HEK293T (cell line): Measurements from ENCODE around the gene BRF1.
A peak's percentile ranks its signal among the peaks of the same experiment; 100 is the strongest.

Experiments
- CTCF ChIA-PET: fragments of 350-600 bp; formaldehyde crosslinking; extraction: SDS; loops from one replicate; lab custom pipeline; 2021; ENCODE audit warnings: antibody characterized with exemption, inconsistent platforms; lab: Yijun Ruan, JAX
- POLR2A ChIA-PET: fragments of 350-600 bp; formaldehyde crosslinking; extraction: SDS; loops from one replicate; lab custom pipeline; 2020; ENCODE audit warnings: antibody characterized with exemption, inconsistent platforms; lab: Yijun Ruan, JAX
- DNase-seq: peaks from one replicate; pipeline ENCODE4 v3.0.0; 2012; ENCODE audit warnings: mixed read lengths; ENCODE audit errors: extremely low spot score
- ARNT ChIP-seq: fragments of 450-650 bp; IDR thresholded peaks from 2 replicates; pipeline ENCODE4 v1.6.1; 2017; ENCODE audit warnings: mild to moderate bottlenecking
- BHLHE40 ChIP-seq: fragments of 450-650 bp; IDR thresholded peaks from 2 replicates; pipeline ENCODE4 v1.6.1; 2016; ENCODE audit warnings: mild to moderate bottlenecking, moderate library complexity, borderline replicate concordance
- CTBP1 ChIP-seq: fragments of 450-650 bp; IDR thresholded peaks from 2 replicates; pipeline ENCODE4 v1.6.1; 2016; ENCODE audit warnings: borderline replicate concordance
- ELF4 ChIP-seq: fragments of 450-650 bp; IDR thresholded peaks from 2 replicates; pipeline ENCODE4 v1.6.1; 2017; ENCODE audit warnings: antibody characterized with exemption
- FOXA1 ChIP-seq: fragments of 450-650 bp; IDR thresholded peaks from 2 replicates; pipeline ENCODE4 v1.6.1; 2016; ENCODE audit warnings: mild to moderate bottlenecking
- FOXK2 ChIP-seq: fragments of 450-650 bp; IDR thresholded peaks from 2 replicates; pipeline ENCODE4 v1.6.1; 2016; ENCODE audit warnings: mild to moderate bottlenecking
- FOXM1 ChIP-seq: fragments of 450-650 bp; IDR thresholded peaks from 2 replicates; pipeline ENCODE4 v1.6.1; 2017; ENCODE audit warnings: mild to moderate bottlenecking, borderline replicate concordance
- HDGF ChIP-seq: fragments of 450-650 bp; IDR thresholded peaks from 2 replicates; pipeline ENCODE4 v1.6.1; 2017; ENCODE audit warnings: antibody characterized with exemption, borderline replicate concordance
- L3MBTL2 ChIP-seq: fragments of 450-650 bp; conservative IDR thresholded peaks from 2 replicates; pipeline ENCODE4 v1.6.1; 2016; ENCODE audit warnings: mild to moderate bottlenecking
- LEF1 ChIP-seq: fragments of 450-650 bp; IDR thresholded peaks from 2 replicates; pipeline ENCODE4 v1.6.1; 2017; ENCODE audit warnings: mild to moderate bottlenecking, borderline replicate concordance
- NFRKB ChIP-seq: fragments of 450-650 bp; IDR thresholded peaks from 2 replicates; pipeline ENCODE4 v1.6.1; 2016; ENCODE audit warnings: mild to moderate bottlenecking, moderate library complexity
- SP1 ChIP-seq: fragments of 450-650 bp; IDR thresholded peaks from 2 replicates; pipeline ENCODE4 v1.6.1; 2017
- SUZ12 ChIP-seq: fragments of 450-650 bp; IDR thresholded peaks from 2 replicates; pipeline ENCODE4 v1.6.1; 2016; ENCODE audit warnings: mild to moderate bottlenecking
- TARDBP ChIP-seq: fragments of 450-650 bp; IDR thresholded peaks from 2 replicates; pipeline ENCODE4 v1.6.1; 2016
- ZNF384 ChIP-seq: fragments of 450-650 bp; IDR thresholded peaks from 2 replicates; pipeline ENCODE4 v1.6.1; 2016
- TF ChIP-seq, protein P1 (sequence below): fragments of 450-650 bp; IDR thresholded peaks from 2 replicates; pipeline ENCODE4 v1.6.1; 2016

The BRF1 gene

DNA sequence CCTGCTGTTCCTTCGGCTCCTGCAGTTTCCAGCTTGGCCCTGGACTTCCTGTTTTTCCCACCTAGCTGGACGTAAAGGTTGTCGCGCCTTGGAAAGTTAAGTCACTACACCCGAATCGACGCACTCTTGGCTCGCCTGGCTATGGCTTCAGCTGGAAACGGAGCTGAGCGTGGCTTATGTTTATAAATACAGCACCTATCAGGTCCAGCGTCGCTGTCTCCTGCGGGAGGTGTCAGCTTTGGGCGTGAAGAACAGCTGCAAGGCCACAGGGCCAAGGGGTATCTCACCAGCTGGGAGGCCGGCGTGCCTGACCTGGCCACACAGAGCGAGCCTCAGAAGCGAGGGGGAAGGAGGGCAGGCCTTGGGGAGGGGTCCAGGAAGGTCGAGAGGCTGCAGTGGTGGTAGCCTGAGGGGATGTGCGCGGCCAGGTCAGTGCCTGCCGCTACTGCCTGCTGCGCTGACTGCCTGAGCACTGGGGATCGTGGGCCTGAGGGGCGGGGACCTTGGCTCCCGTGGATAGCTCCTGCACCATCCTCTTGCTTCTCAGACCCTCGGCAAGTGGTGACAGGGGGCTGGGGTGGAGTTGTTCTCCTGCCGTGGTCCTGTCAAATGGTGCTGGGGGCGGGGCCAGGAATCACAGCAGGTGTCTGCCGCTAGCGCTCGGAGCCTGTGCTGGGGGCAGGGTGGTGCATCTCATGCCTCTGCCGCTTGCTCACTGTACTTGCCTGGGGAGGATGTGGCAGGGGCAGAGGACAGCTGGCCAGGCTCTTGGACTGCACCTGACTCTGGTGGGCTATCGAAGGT, 26.3 kb upstream of the BRF1 start:
- ChIA-PET POLR2A (interaction anchor here (0.7 to 1.5 kb wide), 4 partner anchors 13 to 574 kb away, joined by 3 to 5 read pairs (median 4); partner anchors contain the start of genes BRF1, PACS2 and SIVA1), CTCF (interaction anchor here (0.8 kb wide), 1 partner anchor 154 kb away, joined by 3 read pairs; no protein-coding TSS in a partner anchor)
- TF ChIP-seq FOXM1 (no peak), HDGF (no peak), FOXK2 (no peak), L3MBTL2 (no peak)
- TF ChIP-seq, protein P1, sequence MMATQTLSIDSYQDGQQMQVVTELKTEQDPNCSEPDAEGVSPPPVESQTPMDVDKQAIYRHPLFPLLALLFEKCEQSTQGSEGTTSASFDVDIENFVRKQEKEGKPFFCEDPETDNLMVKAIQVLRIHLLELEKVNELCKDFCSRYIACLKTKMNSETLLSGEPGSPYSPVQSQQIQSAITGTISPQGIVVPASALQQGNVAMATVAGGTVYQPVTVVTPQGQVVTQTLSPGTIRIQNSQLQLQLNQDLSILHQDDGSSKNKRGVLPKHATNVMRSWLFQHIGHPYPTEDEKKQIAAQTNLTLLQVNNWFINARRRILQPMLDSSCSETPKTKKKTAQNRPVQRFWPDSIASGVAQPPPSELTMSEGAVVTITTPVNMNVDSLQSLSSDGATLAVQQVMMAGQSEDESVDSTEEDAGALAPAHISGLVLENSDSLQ, result no peak
- DNase-seq, result peak; percentile 57

DNA sequence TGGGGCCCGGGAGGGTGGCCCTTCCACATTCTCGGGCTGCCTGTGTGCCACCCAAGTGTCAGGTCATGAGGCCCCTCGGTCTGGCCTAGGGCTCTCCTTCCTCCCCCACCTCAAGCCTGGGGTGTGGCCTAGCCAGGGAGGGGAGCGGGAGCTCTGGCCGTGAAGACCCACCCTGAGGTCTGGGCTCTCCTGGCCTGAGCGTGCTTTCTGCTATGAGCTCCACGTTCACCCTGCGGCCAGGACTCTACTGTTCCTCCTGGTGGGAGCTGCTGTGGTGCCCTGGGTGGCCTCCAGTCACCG, 25.7 kb upstream of the BRF1 start:
- ChIA-PET POLR2A (interaction anchor here (0.7 to 1.5 kb wide), 4 partner anchors 12 to 574 kb away, joined by 3 to 5 read pairs (median 4); partner anchors contain the start of genes BRF1, PACS2 and SIVA1), CTCF (interaction anchor here (0.8 kb wide), 1 partner anchor 154 kb away, joined by 3 read pairs; no protein-coding TSS in a partner anchor)
- no peak for TF ChIP-seq L3MBTL2
- no peak for TF ChIP-seq FOXM1
- TF ChIP-seq ARNT, result no peak
- no peak for TF ChIP-seq CTBP1
- TF ChIP-seq LEF1, result no peak

DNA sequence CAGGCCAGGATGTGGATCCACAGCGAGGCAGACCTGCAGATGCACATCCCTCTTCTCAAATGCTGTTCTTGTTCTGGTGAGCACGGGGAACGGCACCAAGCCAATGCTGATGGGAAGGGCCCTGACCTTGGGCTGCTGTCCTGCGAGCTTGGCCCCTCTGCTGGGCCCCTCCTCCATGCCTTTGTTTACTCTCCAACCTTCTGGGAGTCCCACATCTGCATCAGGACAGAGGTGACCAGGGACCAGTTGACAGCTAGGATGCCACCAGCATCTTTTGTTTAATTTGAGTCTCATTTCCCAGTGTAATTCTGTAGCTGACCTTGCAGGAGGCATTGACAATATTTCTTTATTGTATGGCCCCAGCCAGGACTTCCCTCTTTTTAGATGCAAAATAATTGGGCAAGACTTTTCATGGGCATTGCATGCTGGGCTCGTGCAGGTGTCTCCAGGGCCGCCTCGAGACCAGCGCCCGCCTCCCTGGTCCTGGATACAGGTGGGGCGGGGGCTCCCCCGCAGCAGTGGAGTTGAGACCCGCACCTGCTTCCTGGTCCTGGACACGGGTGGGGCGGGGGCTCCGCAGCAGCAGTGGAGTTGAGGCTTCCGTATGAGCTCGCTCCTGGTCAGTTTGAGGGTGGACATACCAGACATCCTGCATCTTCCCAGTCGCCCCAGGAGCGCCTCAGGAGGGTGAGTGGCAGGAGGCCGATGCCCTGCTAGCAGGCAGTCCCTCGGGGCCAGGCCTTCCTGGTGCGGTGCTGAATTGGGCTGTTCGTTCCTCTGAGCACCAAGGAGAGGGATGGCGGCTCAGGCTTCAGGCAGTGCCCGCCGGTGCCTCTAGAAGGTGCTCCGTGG, 25.1 kb upstream of the BRF1 start:
- POLR2A ChIA-PET, result interaction anchor here (1.0 to 1.5 kb wide), 3 partner anchors 11 to 76 kb away, joined by 3 to 5 read pairs (median 4); partner anchors contain the start of genes BRF1 and PACS2
- CTCF ChIA-PET, result no interaction called here
- no peak for DNase-seq
- no peak for TF ChIP-seq SUZ12
- TF ChIP-seq HDGF, result no peak

More for the DNA sequence above, 25.7 kb upstream of the BRF1 start:
- no peak for DNase-seq

DNA sequence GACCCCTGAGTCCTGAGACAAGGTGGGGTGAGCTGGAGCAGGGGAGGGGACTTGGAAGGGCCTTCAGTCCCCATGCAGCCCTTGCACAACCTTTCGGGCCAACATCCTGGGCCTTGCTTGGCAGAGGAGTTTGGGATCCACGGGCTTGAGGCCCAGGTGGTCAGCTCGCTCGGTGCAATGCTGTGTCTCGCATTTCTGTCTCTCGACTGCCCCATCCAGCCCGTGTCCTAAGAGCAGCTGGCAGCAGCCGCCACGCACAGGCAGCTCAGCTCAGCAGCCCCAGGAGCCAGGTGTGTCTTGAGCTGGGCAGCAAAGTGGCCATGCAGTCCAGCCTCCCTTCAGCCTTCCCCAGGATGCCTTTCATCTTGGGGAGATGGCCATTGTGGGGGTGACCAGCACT, 24.5 kb upstream of the BRF1 start:
- TF ChIP-seq TARDBP, result no peak
- DNase-seq, result no peak
- CTCF ChIA-PET, result no interaction called here
- POLR2A ChIA-PET, result no interaction called here

DNA sequence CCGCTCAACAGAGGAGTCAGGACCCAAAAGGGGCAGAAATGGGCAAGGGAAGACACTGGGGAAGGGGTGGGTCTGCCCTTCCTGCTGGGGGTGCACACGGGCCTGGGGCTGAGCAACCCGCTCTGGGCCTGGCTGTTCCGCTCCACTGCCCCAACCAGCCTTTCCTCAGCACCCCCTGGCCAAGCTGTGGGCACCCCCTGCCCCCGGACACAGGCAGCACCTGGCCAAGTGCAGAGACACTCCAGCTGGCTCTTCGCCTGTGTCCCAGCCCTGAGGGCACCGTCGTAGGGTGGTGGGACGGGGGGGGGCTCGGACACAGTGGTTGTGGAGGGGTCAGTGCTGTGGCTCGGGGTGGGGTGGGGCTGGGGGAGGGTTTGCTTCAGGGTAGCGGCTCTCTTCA, 24.1 kb upstream of the BRF1 start:
- no peak for TF ChIP-seq ARNT
- TF ChIP-seq FOXK2, result no peak
- no peak for TF ChIP-seq SP1
- TF ChIP-seq L3MBTL2, result no peak
- TF ChIP-seq, protein P1, result no peak
- TF ChIP-seq LEF1, result no peak
- TF ChIP-seq NFRKB, result no peak
- no peak for TF ChIP-seq FOXM1
- no peak for TF ChIP-seq SUZ12
- no peak for TF ChIP-seq BHLHE40
- TF ChIP-seq ELF4, result no peak
- no peak for TF ChIP-seq CTBP1
- TF ChIP-seq HDGF, result no peak
- TF ChIP-seq TARDBP, result no peak
- TF ChIP-seq ZNF384, result no peak
- no peak for TF ChIP-seq FOXA1
- ChIA-PET CTCF (no interaction called here), POLR2A (interaction anchor here (1.7 kb wide), 1 partner anchor 11 kb away, joined by 6 read pairs; the partner anchor contains the start of gene PACS2)
- no peak for DNase-seq

DNA sequence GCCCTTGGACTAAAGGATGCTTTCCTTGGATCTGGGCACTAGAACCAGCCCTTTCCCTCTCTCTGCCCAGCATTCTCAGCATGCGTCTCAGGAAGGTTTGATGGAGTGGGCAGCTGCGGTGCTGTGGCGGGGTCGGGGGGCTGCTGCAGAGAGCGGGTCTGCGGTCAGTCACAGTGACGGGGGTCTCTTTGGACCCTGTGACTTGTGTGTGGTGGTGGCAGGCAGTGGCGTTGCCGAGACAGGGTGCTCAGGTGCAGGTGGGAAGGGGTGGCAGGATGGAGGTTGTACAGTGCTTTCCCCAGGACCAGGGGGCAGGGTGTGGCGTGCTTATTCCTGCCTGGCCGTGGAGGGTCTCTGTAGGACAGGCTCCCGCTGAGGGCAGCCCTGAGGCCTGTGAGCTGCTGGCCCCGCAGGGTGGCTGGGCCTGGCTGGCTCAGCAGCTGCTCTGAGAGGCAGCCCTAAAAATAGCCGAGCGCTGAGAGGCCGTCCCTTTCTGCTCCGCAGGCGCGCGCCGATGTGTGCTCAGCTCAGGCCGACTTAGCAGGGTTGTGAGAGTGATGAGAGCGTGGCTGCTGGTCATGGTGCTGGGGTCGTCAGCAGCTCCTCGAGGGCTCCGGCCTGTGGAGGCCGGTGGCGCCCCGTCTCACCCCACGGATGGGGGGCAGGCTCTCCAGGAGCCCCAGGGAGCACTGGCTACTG, 23.4 kb upstream of the BRF1 start:
- CTCF ChIA-PET, result interaction anchor here (0.9 kb wide), 1 partner anchor 10 kb away, joined by 4 read pairs; the partner anchor contains the start of gene PACS2
- no peak for DNase-seq
- TF ChIP-seq L3MBTL2 (no peak), BHLHE40 (no peak), ZNF384 (no peak), NFRKB (no peak), SP1 (no peak), FOXK2 (no peak), FOXM1 (no peak), HDGF (no peak), TARDBP (no peak), CTBP1 (no peak), ARNT (no peak), ELF4 (no peak), SUZ12 (no peak), FOXA1 (no peak)
- TF ChIP-seq, protein P1, result no peak
- POLR2A ChIA-PET, result interaction anchor here (1.7 kb wide), 1 partner anchor 10 kb away, joined by 6 read pairs; the partner anchor contains the start of gene PACS2
